ENCODE measurements around the gene MIB2. TPM values are rescaled to one million over a fixed set of nuclear protein-coding genes. Genes with fewer than 3 reads are reported as not detected.

Gene MIB2
- total and polyA plus RNA-seq, 2 experiments from 2014 or later, result 47.5 to 75.3 TPM

DNA sequence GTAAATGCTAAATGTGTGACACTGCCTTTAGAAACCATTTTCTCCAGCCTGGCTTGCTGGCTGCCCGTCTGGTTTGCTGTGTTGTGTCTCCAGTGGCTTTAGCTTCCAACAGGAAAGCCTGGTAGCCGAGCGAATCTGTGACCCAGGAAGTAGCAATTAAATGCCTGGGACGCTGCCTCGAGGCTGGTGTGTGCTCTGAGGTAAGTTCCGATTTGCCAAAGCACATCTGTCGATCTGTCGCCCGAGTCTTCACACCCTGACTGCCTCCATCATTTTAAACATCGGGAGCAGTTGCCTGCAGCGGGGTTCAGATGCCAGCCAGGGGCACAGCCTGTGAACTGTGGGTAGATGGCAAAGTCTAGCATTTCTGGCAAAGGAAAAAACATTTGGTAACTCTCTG is 2.2 kb downstream of the MIB2 start:
- Histone ChIP-seq H3K4me1 (ENCODE audit: insufficient read depth) (peaks cover 19% of the 10 kb centered on the region), H3K27me3 (no peaks in the 10 kb centered on the region), H3K36me3 (replicated peaks; ENCODE audit: insufficient read depth, low read depth) (no peaks in the 10 kb centered on the region), H4K20me1 (ENCODE audit: insufficient read depth, poor library complexity, severe bottlenecking) (peaks cover 14% of the 10 kb centered on the region), H2AFZ (no peak overlapping the region), H3K27ac (no peak overlapping the region), H3K4me3 (no peak overlapping the region), H3K4me2 (no peak overlapping the region), H3K9me3 (ENCODE audit: low read depth) (no peaks in the 10 kb centered on the region), H3K9me2 (replicated peaks; ENCODE audit: insufficient read depth) (no peaks in the 10 kb centered on the region), H3K79me2 (peaks cover 53% of the 10 kb centered on the region)
- TF ChIP-seq EZH2 (IDR thresholded peaks at IDR 0.05; ENCODE audit: borderline replicate concordance) (no peak), CTCF (IDR thresholded peaks at IDR 0.05; ENCODE audit: poor library complexity) (no peak), EZH2phosphoT487 (IDR thresholded peaks at IDR 0.05; ENCODE audit: low read depth, severe bottlenecking, unreplicated experiment) (no peak)
- 98% methylated on average over 11 of the region's 11 CpGs for WGBS (ENCODE audit: low lambda C conversion rate, missing lambda C conversion rate)
- no peak for DNase-seq (ENCODE audit: low spot score)

DNA sequence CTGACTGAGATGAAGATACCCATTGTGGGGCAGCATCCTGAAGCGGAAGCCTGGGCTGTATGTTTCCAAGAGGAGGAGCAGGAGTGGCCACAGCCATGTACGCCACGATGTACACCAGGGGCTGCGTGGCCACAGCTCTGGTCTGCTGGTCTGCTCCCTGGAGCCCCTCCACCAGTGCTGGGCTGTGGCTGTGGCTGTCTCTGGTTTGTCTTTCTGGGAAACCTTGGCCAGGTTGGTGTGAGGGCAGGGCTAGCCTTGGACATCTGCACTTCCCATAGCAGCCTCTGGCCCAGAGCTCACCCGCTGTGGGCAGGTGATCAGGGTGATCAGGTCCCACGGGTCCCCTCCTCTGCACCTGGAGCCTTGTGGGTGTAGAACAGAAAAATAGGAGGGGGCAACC is 2.6 kb downstream of the MIB2 start:
- peaks cover 19% of the 10 kb centered on the region for H3K4me1 ChIP-seq (ENCODE audit: insufficient read depth)
- H3K36me3 ChIP-seq (replicated peaks; ENCODE audit: insufficient read depth, low read depth), result no peaks in the 10 kb centered on the region
- 98% methylated on average over 6 of the region's 6 CpGs for WGBS (ENCODE audit: low lambda C conversion rate, missing lambda C conversion rate)
- no peaks in the 10 kb centered on the region for H3K9me2 ChIP-seq (replicated peaks; ENCODE audit: insufficient read depth)
- peaks cover 50% of the 10 kb centered on the region for H3K79me2 ChIP-seq
- no peak for TF ChIP-seq EZH2 (IDR thresholded peaks at IDR 0.05; ENCODE audit: borderline replicate concordance)
- no peak for TF ChIP-seq CTCF (IDR thresholded peaks at IDR 0.05; ENCODE audit: poor library complexity)
- no peak for TF ChIP-seq EZH2phosphoT487 (IDR thresholded peaks at IDR 0.05; ENCODE audit: low read depth, severe bottlenecking, unreplicated experiment)
- no peak overlapping the region for H3K4me2 ChIP-seq
- H4K20me1 ChIP-seq (ENCODE audit: insufficient read depth, poor library complexity, severe bottlenecking), result peaks cover 14% of the 10 kb centered on the region
- DNase-seq (ENCODE audit: low spot score), result no peak
- no peaks in the 10 kb centered on the region for H3K9me3 ChIP-seq (ENCODE audit: low read depth)
- H3K27me3 ChIP-seq, result no peaks in the 10 kb centered on the region
- no peak overlapping the region for H2AFZ ChIP-seq
- H3K27ac ChIP-seq, result no peak overlapping the region
- H3K4me3 ChIP-seq, result no peak overlapping the region

- H3K27me3 ChIP-seq, result no peaks in the 10 kb centered on the region
- no peak for DNase-seq (ENCODE audit: low spot score)
- H3K27ac ChIP-seq, result no peak overlapping the region
- WGBS (ENCODE audit: low lambda C conversion rate, missing lambda C conversion rate), result 97% methylated on average over 9 of the region's 9 CpGs
- no peak for TF ChIP-seq CTCF (IDR thresholded peaks at IDR 0.05; ENCODE audit: poor library complexity)
- no peak for TF ChIP-seq EZH2 (IDR thresholded peaks at IDR 0.05; ENCODE audit: borderline replicate concordance)
- TF ChIP-seq EZH2phosphoT487 (IDR thresholded peaks at IDR 0.05; ENCODE audit: low read depth, severe bottlenecking, unreplicated experiment), result no peak
- no peaks in the 10 kb centered on the region for H3K36me3 ChIP-seq (replicated peaks; ENCODE audit: insufficient read depth, low read depth)
- no peak overlapping the region for H3K4me2 ChIP-seq
- no peak overlapping the region for H3K4me3 ChIP-seq
- peaks cover 14% of the 10 kb centered on the region for H4K20me1 ChIP-seq (ENCODE audit: insufficient read depth, poor library complexity, severe bottlenecking)
- H3K9me2 ChIP-seq (replicated peaks; ENCODE audit: insufficient read depth), result no peaks in the 10 kb centered on the region
- peaks cover 44% of the 10 kb centered on the region for H3K79me2 ChIP-seq
- H3K4me1 ChIP-seq (ENCODE audit: insufficient read depth), result peaks cover 15% of the 10 kb centered on the region
- no peak overlapping the region for H2AFZ ChIP-seq
- no peaks in the 10 kb centered on the region for H3K9me3 ChIP-seq (ENCODE audit: low read depth)
Measured at GRCh38 chr1:1618396-1619068, 3.2 kb downstream of the MIB2 start.

All from hepatocyte (in vitro differentiated cells).